ENCODE data around the gene CA10. TPM values are rescaled to one million over a fixed set of nuclear protein-coding genes. Genes with fewer than 3 reads are reported as not detected.

Gene CA10
- total and polyA plus RNA-seq, 2 donors (not counting 1 experiment from before 2014, with no cell fraction given) = not detected

DNA sequence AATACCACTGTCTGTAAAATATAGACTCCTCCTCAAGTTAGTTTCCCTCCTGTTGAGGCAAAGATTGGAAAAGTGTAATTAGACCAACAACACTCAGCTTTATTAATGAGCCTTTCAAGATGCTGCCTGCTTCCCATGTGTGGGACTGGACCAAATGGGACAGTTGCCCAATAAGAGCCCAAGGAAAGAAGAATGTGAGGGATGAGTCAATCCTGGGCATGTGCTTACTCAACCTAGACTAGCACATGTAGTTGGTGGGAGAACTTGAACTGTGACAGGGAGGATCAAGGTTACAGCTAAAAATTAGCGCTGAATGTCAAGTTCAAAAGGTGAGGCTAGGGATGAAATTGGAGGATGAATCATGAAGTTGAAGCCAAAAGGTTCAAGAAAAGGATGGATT, 435.5 kb downstream of the CA10 start:
- intact Hi-C loops (cut with micrococcal nuclease) = no loop called here
- no peak overlapping the region for H3K27ac Mint-ChIP-seq

DNA sequence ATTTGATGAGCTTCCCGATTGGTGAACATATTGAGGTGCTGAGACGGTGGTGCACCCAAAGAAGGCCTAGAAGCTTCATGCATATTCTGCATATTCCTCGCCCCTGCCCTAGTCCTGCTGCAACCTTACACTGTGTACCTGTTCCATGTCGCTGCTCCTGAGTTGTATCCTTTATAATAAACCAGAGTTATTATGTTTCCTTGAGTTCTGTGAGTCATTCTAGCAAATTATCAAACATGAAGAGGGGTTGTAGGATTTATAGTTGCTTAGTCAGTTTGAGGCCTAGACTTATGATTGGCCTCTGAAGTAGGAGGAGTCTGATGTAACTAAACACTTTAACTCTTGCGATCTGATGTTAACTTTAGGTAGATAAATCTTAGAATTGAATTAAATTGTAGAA, 436.8 kb downstream of the CA10 start:
- no peak overlapping the region for H3K4me3 ChIP-seq (ENCODE audit: control extremely low read depth in 1 of 5, extremely low read depth in 1 of 5, insufficient read depth in 1 of 5, low read depth in 2 of 5, low read length in 4 of 5)
- Mint-ChIP-seq H3K4me3 (no peak overlapping the region), H3K27me3 (no peaks in the 10 kb centered on the region), H3K9me3 (ENCODE audit: insufficient read depth) (peaks cover 6% of the 10 kb centered on the region), H3K4me1 (no peaks in the 10 kb centered on the region), H3K27ac (no peak overlapping the region)
- no peaks in the 10 kb centered on the region for H3K9me3 ChIP-seq (ENCODE audit: control extremely low read depth in 1 of 3, control insufficient read depth in 2 of 3, insufficient read depth in 1 of 3, low read length in 2 of 3)
- H3K36me3 ChIP-seq (replicated peaks in 1 of 2; ENCODE audit: control extremely low read depth in 1 of 2, control insufficient read depth in 1 of 2, extremely low read depth in 1 of 2, insufficient read depth in 2 of 2, low read length in 1 of 2) = no peaks in the 10 kb centered on the region
- H3K27ac ChIP-seq (ENCODE audit: low read length in 2 of 2) = no peak overlapping the region
- H4K20me1 ChIP-seq (ENCODE audit: control insufficient read depth, insufficient read depth, low read length, poor library complexity, severe bottlenecking) = no peaks in the 10 kb centered on the region
- DNase-seq (no peak), ATAC-seq (ENCODE audit: low read depth) (no peak)
- no peak overlapping the region for H2AFZ ChIP-seq (ENCODE audit: insufficient read depth, low read depth, low read length, poor library complexity, severe bottlenecking)
- no peak overlapping the region for H3K4me2 ChIP-seq (replicated peaks; ENCODE audit: low read depth, low read length, poor library complexity, severe bottlenecking)
- 92% methylated on average over 3 of the region's 5 CpGs for WGBS (ENCODE audit: insufficient coverage)
- H3K79me2 ChIP-seq (ENCODE audit: control insufficient read depth, insufficient read depth, low read length) = no peaks in the 10 kb centered on the region
- no peak overlapping the region for H3K9ac ChIP-seq (ENCODE audit: low read length)
- H3K4me1 ChIP-seq (ENCODE audit: control insufficient read depth in 2 of 2, insufficient read depth in 2 of 2, low read length in 2 of 2) = no peaks in the 10 kb centered on the region
- intact Hi-C loops (cut with micrococcal nuclease) = no loop called here
- ChIA-PET POLR2A (no interaction called here), CTCF (interaction anchor here (0.6 kb wide), 1 partner anchor 12 kb away, joined by 3 read pairs; no protein-coding TSS in a partner anchor)
- H3K27me3 ChIP-seq (replicated peaks in 1 of 4; ENCODE audit: control extremely low read depth in 1 of 4, control insufficient read depth in 3 of 4, insufficient read depth in 4 of 4, low read length in 3 of 4) = no peaks in the 10 kb centered on the region
- TF ChIP-seq, protein P1, sequence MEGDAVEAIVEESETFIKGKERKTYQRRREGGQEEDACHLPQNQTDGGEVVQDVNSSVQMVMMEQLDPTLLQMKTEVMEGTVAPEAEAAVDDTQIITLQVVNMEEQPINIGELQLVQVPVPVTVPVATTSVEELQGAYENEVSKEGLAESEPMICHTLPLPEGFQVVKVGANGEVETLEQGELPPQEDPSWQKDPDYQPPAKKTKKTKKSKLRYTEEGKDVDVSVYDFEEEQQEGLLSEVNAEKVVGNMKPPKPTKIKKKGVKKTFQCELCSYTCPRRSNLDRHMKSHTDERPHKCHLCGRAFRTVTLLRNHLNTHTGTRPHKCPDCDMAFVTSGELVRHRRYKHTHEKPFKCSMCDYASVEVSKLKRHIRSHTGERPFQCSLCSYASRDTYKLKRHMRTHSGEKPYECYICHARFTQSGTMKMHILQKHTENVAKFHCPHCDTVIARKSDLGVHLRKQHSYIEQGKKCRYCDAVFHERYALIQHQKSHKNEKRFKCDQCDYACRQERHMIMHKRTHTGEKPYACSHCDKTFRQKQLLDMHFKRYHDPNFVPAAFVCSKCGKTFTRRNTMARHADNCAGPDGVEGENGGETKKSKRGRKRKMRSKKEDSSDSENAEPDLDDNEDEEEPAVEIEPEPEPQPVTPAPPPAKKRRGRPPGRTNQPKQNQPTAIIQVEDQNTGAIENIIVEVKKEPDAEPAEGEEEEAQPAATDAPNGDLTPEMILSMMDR (IDR thresholded peaks at IDR 0.05) = no peak
- TF ChIP-seq EZH2 (IDR thresholded peaks at IDR 0.05; ENCODE audit: borderline replicate concordance, insufficient read depth, low read depth, low read length, poor library complexity, severe bottlenecking) = no peak

More for the DNA sequence above, 435.5 kb downstream of the CA10 start:
- Histone ChIP-seq H3K79me2 (ENCODE audit: control insufficient read depth, insufficient read depth, low read length) (no peaks in the 10 kb centered on the region), H4K20me1 (ENCODE audit: control insufficient read depth, insufficient read depth, low read length, poor library complexity, severe bottlenecking) (no peaks in the 10 kb centered on the region), H3K27ac (ENCODE audit: low read length in 2 of 2) (no peak overlapping the region), H3K36me3 (replicated peaks in 1 of 2; ENCODE audit: control extremely low read depth in 1 of 2, control insufficient read depth in 1 of 2, extremely low read depth in 1 of 2, insufficient read depth in 2 of 2, low read length in 1 of 2) (no peaks in the 10 kb centered on the region), H3K9me3 (ENCODE audit: control extremely low read depth in 1 of 3, control insufficient read depth in 2 of 3, insufficient read depth in 1 of 3, low read length in 2 of 3) (no peaks in the 10 kb centered on the region), H3K4me2 (replicated peaks; ENCODE audit: low read depth, low read length, poor library complexity, severe bottlenecking) (no peak overlapping the region), H3K9ac (ENCODE audit: low read length) (no peak overlapping the region), H3K4me1 (ENCODE audit: control insufficient read depth in 2 of 2, insufficient read depth in 2 of 2, low read length in 2 of 2) (no peaks in the 10 kb centered on the region), H2AFZ (ENCODE audit: insufficient read depth, low read depth, low read length, poor library complexity, severe bottlenecking) (no peak overlapping the region), H3K4me3 (ENCODE audit: control extremely low read depth in 1 of 5, extremely low read depth in 1 of 5, insufficient read depth in 1 of 5, low read depth in 2 of 5, low read length in 4 of 5) (no peak overlapping the region), H3K27me3 (replicated peaks in 1 of 4; ENCODE audit: control extremely low read depth in 1 of 4, control insufficient read depth in 3 of 4, insufficient read depth in 4 of 4, low read length in 3 of 4) (no peaks in the 10 kb centered on the region)
- ChIA-PET CTCF (no interaction called here), POLR2A (no interaction called here)
- no peak for DNase-seq
- Mint-ChIP-seq H3K4me3 (no peak overlapping the region), H3K27me3 (no peaks in the 10 kb centered on the region), H3K4me1 (no peaks in the 10 kb centered on the region), H3K9me3 (ENCODE audit: insufficient read depth) (peaks cover 6% of the 10 kb centered on the region)
- WGBS (ENCODE audit: insufficient coverage) = 100% methylated on average over 1 of the region's 1 CpG
- ATAC-seq (ENCODE audit: low read depth) = no peak
- no peak for TF ChIP-seq EZH2 (IDR thresholded peaks at IDR 0.05; ENCODE audit: borderline replicate concordance, insufficient read depth, low read depth, low read length, poor library complexity, severe bottlenecking)
- TF ChIP-seq, protein P1 (IDR thresholded peaks at IDR 0.05) = no peak
